ENCODE data around the gene COL6A3. TPM values are rescaled to one million over a fixed set of nuclear protein-coding genes. Genes with fewer than 3 reads are reported as not detected.

Gene COL6A3
- total RNA-seq, 4 donors from 2014 or later, result 43.1 to 204 (median 62.4) TPM

DNA sequence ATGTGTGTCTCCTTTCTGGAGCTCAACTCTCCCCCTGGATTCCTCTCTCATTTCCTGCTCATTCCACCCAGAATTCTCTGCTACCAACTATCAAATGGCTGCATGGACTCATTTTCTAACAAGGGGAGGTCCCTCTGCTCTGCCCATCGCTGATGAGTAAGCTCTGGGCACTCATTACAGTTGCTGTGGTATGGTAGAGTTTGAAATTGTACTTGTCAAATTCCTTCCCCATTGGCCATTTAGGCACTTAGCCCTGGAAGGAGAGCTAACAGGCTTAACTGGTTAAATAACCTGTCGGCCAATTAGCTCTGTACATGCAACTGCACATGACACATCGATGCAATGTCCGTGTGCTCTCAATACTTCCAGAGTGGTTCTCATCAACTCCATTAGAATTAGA, 20.4 kb downstream of the COL6A3 start:
- DNase-seq (ENCODE audit: low spot score in 2 of 2), result no peak
- 86% methylated on average over 4 of the region's 4 CpGs for WGBS, 2 donors
- TF ChIP-seq, protein P1, sequence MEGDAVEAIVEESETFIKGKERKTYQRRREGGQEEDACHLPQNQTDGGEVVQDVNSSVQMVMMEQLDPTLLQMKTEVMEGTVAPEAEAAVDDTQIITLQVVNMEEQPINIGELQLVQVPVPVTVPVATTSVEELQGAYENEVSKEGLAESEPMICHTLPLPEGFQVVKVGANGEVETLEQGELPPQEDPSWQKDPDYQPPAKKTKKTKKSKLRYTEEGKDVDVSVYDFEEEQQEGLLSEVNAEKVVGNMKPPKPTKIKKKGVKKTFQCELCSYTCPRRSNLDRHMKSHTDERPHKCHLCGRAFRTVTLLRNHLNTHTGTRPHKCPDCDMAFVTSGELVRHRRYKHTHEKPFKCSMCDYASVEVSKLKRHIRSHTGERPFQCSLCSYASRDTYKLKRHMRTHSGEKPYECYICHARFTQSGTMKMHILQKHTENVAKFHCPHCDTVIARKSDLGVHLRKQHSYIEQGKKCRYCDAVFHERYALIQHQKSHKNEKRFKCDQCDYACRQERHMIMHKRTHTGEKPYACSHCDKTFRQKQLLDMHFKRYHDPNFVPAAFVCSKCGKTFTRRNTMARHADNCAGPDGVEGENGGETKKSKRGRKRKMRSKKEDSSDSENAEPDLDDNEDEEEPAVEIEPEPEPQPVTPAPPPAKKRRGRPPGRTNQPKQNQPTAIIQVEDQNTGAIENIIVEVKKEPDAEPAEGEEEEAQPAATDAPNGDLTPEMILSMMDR (IDR thresholded peaks at IDR 0.05), result no peak
- no peak for TF ChIP-seq POLR2A (IDR thresholded peaks at IDR 0.05)
- no peak overlapping the region for H3K4me3 ChIP-seq (ENCODE audit: low read depth, poor library complexity, severe bottlenecking)
- intact Hi-C loops (cut with DNase I; ENCODE audit: low total_unique reads), result no loop called here

DNA sequence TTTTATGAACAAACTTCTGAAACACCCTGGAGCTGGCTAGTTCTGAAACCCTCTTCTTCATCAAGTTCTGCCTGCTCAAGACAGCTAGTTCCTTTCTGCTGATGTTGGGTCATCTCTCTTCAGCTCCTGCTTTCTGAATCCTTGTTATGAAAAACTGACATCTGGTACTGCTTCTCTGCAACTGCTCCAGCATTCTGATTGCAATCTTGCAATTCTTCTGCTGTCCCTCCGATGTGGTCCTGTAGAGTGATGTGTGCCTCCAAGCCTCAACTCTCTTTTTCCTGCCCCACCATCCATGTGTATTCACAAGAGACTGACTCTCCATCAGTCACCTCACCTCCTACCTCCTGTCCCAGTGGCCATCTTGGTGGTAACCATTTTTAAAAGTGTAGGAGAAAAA, 21.8 kb downstream of the COL6A3 start:
- intact Hi-C loops (cut with DNase I; ENCODE audit: low total_unique reads), result no loop called here
- 65 to 82% methylated on average over 1 of the region's 1 CpG for WGBS, 2 donors
- DNase-seq (ENCODE audit: low spot score in 2 of 2), result no peak
- TF ChIP-seq POLR2A (IDR thresholded peaks at IDR 0.05), result no peak
- TF ChIP-seq, protein P1 (IDR thresholded peaks at IDR 0.05), result no peak
- H3K4me3 ChIP-seq (ENCODE audit: low read depth, poor library complexity, severe bottlenecking), result no peak overlapping the region

DNA sequence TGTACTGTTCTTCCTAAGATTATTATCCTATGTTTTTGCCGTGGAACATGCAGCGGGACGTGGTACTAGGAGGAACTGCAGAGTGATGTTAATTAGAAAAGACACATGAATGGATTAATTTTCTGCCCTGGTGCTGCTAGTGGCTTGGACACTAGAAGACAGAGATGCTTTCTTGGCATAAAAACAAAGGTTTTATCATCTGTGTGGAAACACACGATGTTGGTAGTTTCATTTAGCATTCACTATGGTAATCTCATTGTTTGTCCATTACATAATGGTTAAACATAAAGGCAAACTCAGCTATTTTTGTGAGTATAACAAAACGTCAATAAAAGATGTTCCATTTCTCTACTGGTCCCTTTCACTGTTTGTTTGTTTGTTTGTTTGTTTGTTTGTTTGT, 22.8 kb downstream of the COL6A3 start:
- no peak for DNase-seq (ENCODE audit: low spot score in 2 of 2)
- no peak overlapping the region for H3K4me3 ChIP-seq (ENCODE audit: low read depth, poor library complexity, severe bottlenecking)
- WGBS, 2 donors, result 63 to 64% methylated on average over 5 of the region's 5 CpGs
- intact Hi-C loops (cut with DNase I; ENCODE audit: low total_unique reads), result no loop called here
- no peak for TF ChIP-seq POLR2A (IDR thresholded peaks at IDR 0.05)
- TF ChIP-seq, protein P1 (IDR thresholded peaks at IDR 0.05), result no peak

DNA sequence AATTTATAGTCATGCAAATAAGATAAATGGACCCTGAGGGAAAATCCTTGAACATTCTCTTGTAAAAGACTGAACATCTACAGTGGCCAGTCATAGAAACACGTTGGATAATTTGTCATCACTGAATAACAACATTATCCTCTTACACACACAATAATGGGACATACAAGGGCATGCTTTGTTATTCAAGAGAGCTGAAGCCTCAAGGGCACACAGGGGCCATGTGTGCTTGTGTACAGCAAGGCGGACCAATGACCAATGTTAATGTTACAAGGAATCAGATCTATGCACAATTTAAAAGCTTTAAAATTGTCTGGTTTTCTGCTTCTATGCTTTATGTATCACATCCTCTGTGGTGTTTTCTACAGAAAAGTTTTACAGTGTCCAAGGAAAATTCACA, 23.7 kb downstream of the COL6A3 start:
- no peak for DNase-seq (ENCODE audit: low spot score in 2 of 2)
- WGBS, 2 donors, result 63 to 68% methylated on average over 2 of the region's 2 CpGs
- TF ChIP-seq, protein P1 (IDR thresholded peaks at IDR 0.05), result no peak
- TF ChIP-seq POLR2A (IDR thresholded peaks at IDR 0.05), result no peak
- no peak overlapping the region for H3K4me3 ChIP-seq (ENCODE audit: low read depth, poor library complexity, severe bottlenecking)
- intact Hi-C loops (cut with DNase I; ENCODE audit: low total_unique reads), result no loop called here

DNA sequence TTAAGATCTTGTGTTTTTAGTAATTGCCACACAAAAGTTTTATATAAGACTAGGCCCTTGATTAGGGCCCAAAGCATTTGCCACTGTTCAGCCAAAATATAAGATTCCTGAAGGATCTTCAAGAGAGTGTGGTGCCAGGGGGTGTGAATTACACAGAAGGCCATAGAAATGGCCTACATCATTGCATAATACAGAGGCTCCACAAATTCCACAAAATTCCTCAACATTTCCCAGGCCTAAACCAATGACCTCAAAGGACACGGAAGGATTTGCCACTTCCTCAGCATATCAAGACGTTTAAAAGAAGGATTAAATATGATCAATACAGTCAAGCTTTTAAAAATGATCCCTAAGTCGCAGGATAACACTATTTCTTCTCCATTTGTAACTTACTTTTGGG, 24.1 kb downstream of the COL6A3 start:
- intact Hi-C loops (cut with DNase I; ENCODE audit: low total_unique reads), result no loop called here

DNA sequence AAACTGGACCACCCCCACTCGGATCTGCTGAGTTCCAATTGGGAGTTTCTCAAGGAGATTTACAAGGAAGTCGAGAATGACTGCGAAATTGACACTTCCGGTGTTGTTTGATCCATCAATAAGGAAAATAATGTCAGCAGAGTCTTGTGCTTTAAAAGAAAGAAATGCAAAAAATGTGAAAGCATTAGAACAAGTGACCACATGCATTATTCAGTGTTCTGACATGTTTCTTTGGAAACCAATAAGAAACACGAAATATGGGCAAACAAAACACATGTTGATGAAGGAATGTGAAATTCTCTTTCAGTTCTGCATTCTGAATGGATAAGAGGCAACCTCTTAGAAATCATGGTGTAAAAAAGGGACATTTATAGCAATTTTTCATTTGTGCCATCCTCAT, 25.9 kb downstream of the COL6A3 start:
- no peak overlapping the region for H3K4me3 ChIP-seq (ENCODE audit: low read depth, poor library complexity, severe bottlenecking)
- WGBS, 2 donors, result 85 to 89% methylated on average over 5 of the region's 5 CpGs
- intact Hi-C loops (cut with DNase I; ENCODE audit: low total_unique reads), result no loop called here
- no peak for TF ChIP-seq POLR2A (IDR thresholded peaks at IDR 0.05)
- TF ChIP-seq, protein P1 (IDR thresholded peaks at IDR 0.05), result no peak
- no peak for DNase-seq (ENCODE audit: low spot score in 2 of 2)

More for the DNA sequence above, 24.1 kb downstream of the COL6A3 start:
- H3K4me3 ChIP-seq (ENCODE audit: low read depth, poor library complexity, severe bottlenecking), result no peak overlapping the region
- TF ChIP-seq, protein P1 (IDR thresholded peaks at IDR 0.05), result no peak
- no peak for TF ChIP-seq POLR2A (IDR thresholded peaks at IDR 0.05)
- no peak for DNase-seq (ENCODE audit: low spot score in 2 of 2)
- WGBS, 2 donors, result 78 to 81% methylated on average over 3 of the region's 3 CpGs

All from lower leg skin (tissue), 4 donors.